K562 (cell line): ENCODE measurements around the gene EDEM2. TPM values are rescaled to one million over a fixed set of nuclear protein-coding genes. Genes with fewer than 3 reads are reported as not detected.

Experiments
- BRD4 ChIP-seq: fragments of 200-600 bp; sonication (generic); IDR thresholded peaks from 2 replicates; pipeline ENCODE4 v1.6.1; 2017; ENCODE audit warnings: inconsistent platforms
- CEBPB ChIP-seq: fragments of 450-650 bp; IDR thresholded peaks from 2 replicates; pipeline ENCODE4 v1.6.1; 2016; ENCODE audit warnings: missing genetic modification characterization, missing compliant biosample characterization
- DMBX1 ChIP-seq: fragments of 250-450 bp; sonication (Bioruptor Pico); IDR thresholded peaks from 2 replicates; pipeline ENCODE4 v1.8.0; 2022; ENCODE audit warnings: inconsistent platforms, mild to moderate bottlenecking, moderate library complexity, borderline replicate concordance
- FOXK2 ChIP-seq, 2 experiments: fragments of 450-650 bp; IDR thresholded peaks in 1 of 2; conservative IDR thresholded peaks in 1 of 2; 2 replicates each; pipeline ENCODE4 v1.6.1; 2016; ENCODE audit warnings: low read depth in 2 of 2, mild to moderate bottlenecking in 1 of 2
- HDAC2 ChIP-seq: fragments of 450-650 bp; IDR thresholded peaks from 2 replicates; pipeline ENCODE4 v1.6.1; 2016; ENCODE audit warnings: mild to moderate bottlenecking
- JUN ChIP-seq, 2 experiments: sonication (generic) in 1 of 2; formaldehyde crosslinking in 1 of 2; IDR thresholded peaks; 2 replicates each; pipeline versions ENCODE4 v1.6.1 to v1.8.0; 2012 to 2022; ENCODE audit warnings: borderline replicate concordance in 2 of 2, mild to moderate bottlenecking in 2 of 2, improper control_type of control experiment in 1 of 2, low read depth in 1 of 2, low read length in 1 of 2, missing genetic modification reagents in 1 of 2
- MYBL2 ChIP-seq, 2 experiments: fragments of 450-650 bp in 1 of 2; sonication (generic) in 1 of 2; formaldehyde crosslinking in 1 of 2; IDR thresholded peaks; 2 replicates each; pipeline versions ENCODE4 v1.6.1 to v1.8.1; 2017 to 2022; ENCODE audit warnings: borderline replicate concordance in 1 of 2, inconsistent platforms in 1 of 2, low read depth in 1 of 2, mild to moderate bottlenecking in 1 of 2, missing genetic modification reagents in 1 of 2, moderate library complexity in 1 of 2
- TAF9B ChIP-seq: fragments of 450-650 bp; IDR thresholded peaks from 2 replicates; pipeline ENCODE4 v1.6.1; 2018; ENCODE audit warnings: mild to moderate bottlenecking; ENCODE audit not compliant: partially characterized antibody
- ZEB2 ChIP-seq: fragments of 450-650 bp; IDR thresholded peaks from 2 replicates; pipeline ENCODE4 v1.6.1; 2016
- ZFP91 ChIP-seq: sonication (generic); formaldehyde crosslinking; IDR thresholded peaks from 2 replicates; pipeline ENCODE4 v1.8.0; 2022; ENCODE audit warnings: mild to moderate bottlenecking, missing genetic modification reagents
- ZKSCAN3 ChIP-seq: fragments of 250-450 bp; sonication (Bioruptor Pico); IDR thresholded peaks from 2 replicates; pipeline ENCODE4 v1.4.0; 2020
- polyA plus RNA-seq, 8 experiments: library from polyadenylated mRNA; depleted of rRNA in 4 of 8; stranded (reverse) in 5 of 8; unstranded in 3 of 8; fragments of >200 nt; fragmentation: Nextera tagmentation in 2 of 8; fragmentation: Illumina TruSeq in 1 of 8; extraction: Ambion mirVana in 2 of 8; extraction: Trizol in 1 of 8; gene quantifications; 2 replicates each; pipeline versions ENCODE4 v1.2.1 to v1.2.3, GENCODE V29; 2011 to 2014; ENCODE audit warnings: inconsistent platforms in 1 of 8, missing spikeins in 1 of 8
- total RNA-seq, 7 experiments: library from RNA; depleted of rRNA in 6 of 7; stranded (reverse); fragments of >200 nt in 6 of 7; fragmentation: Illumina TruSeq in 2 of 7; extraction: Trizol in 2 of 7; gene quantifications; 2 replicates each; pipeline versions ENCODE4 v1.2.1 to v1.2.3, GENCODE V29; 2011 to 2021; ENCODE audit warnings: low replicate concordance in 1 of 7
- TF ChIP-seq, protein P1 (sequence below): sonication (generic); formaldehyde crosslinking; IDR thresholded peaks from 2 replicates; pipeline ENCODE4 v1.8.0; 2022; ENCODE audit warnings: missing genetic modification reagents, mild to moderate bottlenecking, borderline replicate concordance
- TF ChIP-seq, protein P2 (sequence below), 2 experiments: fragments of 200-800 bp in 1 of 2; sonication (Bioruptor generic) in 1 of 2; sonication (generic) in 1 of 2; formaldehyde crosslinking in 1 of 2; IDR thresholded peaks in 1 of 2; conservative IDR thresholded peaks in 1 of 2; 2 replicates each; pipeline versions ENCODE4 v1.5.0 to v1.6.1; 2016 to 2020; ENCODE audit warnings: missing compliant biosample characterization in 1 of 2, missing genetic modification characterization in 1 of 2, missing genetic modification reagents in 1 of 2

EDEM2 gene
- total and polyA plus RNA-seq, 9 of the 15 experiments (the other 6 are each of a cell fraction or from before 2014, with no cell fraction given) = 6.9 to 11.0 (median 9.7) TPM

DNA sequence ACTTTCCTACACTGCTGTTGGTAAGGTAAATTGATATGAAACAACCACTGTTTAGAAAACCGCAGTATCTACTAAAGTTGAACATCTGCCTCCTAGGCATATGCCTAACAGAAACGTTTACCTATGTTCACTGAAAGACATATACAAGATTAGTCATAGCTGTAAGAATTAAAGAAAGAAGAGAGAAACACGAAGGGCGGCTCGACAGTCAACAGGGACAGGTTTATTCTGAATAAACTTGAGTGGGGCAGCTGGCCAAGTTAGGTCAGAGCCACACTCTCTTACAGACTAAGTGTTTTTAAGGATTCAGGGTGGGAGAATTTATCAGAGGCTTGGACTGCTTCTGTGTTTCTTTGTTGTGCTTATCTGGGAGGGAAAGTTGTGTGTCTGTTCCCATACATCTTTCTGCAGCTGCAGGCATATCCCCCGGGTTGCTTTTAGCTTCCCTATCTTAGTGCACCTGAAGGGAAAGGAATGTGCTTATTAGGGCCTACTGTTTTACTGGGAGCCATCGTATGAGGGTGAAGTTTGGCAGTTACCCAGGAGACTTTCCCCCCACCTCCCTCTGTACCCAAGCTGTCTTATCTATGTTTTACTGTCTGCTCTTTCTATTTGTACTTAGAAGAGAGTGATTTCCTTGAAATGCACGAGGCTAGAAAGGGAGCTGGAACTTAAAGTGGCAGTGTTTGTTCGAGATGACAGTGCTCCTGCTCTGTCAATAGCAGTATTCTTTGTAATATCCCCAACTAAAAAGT is 45.2 kb upstream of the EDEM2 start (continued):
- TF ChIP-seq HDAC2 (peak; percentile 73; the same call in 1 of the 2 replicates), FOXK2 (conservative IDR thresholded peaks at IDR 0.05 in 1 of 2, IDR thresholded peaks at IDR 0.05 in 1 of 2; ENCODE audit: low read depth in 2 of 2) (no peak), CEBPB (tag) (no peak), DMBX1 (CRISPR knock-in tag) (no peak), ZFP91 (peak; percentile 78), JUN (IDR thresholded peaks at IDR 0.05; ENCODE audit: borderline replicate concordance, low read depth, low read length) (no peak), JUN (CRISPR knock-in tag; IDR thresholded peaks at IDR 0.05; ENCODE audit: borderline replicate concordance) (no peak), TAF9B (peak; percentile 31), ZKSCAN3 (CRISPR knock-in tag) (no peak), BRD4 (no peak), MYBL2 (IDR thresholded peaks at IDR 0.05; ENCODE audit: low read depth) (no peak), MYBL2 (CRISPR knock-in tag; IDR thresholded peaks at IDR 0.05; ENCODE audit: borderline replicate concordance) (no peak), ZEB2 (no peak)
- TF ChIP-seq, protein P1, sequence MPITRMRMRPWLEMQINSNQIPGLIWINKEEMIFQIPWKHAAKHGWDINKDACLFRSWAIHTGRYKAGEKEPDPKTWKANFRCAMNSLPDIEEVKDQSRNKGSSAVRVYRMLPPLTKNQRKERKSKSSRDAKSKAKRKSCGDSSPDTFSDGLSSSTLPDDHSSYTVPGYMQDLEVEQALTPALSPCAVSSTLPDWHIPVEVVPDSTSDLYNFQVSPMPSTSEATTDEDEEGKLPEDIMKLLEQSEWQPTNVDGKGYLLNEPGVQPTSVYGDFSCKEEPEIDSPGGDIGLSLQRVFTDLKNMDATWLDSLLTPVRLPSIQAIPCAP = no peak
- TF ChIP-seq, protein P2, sequence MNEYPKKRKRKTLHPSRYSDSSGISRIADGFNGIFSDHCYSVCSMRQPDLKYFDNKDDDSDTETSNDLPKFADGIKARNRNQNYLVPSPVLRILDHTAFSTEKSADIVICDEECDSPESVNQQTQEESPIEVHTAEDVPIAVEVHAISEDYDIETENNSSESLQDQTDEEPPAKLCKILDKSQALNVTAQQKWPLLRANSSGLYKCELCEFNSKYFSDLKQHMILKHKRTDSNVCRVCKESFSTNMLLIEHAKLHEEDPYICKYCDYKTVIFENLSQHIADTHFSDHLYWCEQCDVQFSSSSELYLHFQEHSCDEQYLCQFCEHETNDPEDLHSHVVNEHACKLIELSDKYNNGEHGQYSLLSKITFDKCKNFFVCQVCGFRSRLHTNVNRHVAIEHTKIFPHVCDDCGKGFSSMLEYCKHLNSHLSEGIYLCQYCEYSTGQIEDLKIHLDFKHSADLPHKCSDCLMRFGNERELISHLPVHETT (CRISPR knock-in tag; conservative IDR thresholded peaks at IDR 0.05 in 1 of 2, IDR thresholded peaks at IDR 0.05 in 1 of 2) = no peak
